Suppressor macrophage treated with lipopolysaccharide for 4 hours (primary cell): ENCODE measurements around the gene MCFD2.
"Not testable (repeated sequence)": the region's sequence is repeated elsewhere in the genome, so short reads cannot be mapped to it uniquely, and the experiment has no call there.

Experiments
- DNase-seq: peaks from one replicate; pipeline ENCODE4 v3.0.0-alpha.2; 2020

MCFD2 gene

GRCh38 chr2:46900381-46900780 is 15.2 kb downstream of the MCFD2 start:
- no peak for DNase-seq

DNA sequence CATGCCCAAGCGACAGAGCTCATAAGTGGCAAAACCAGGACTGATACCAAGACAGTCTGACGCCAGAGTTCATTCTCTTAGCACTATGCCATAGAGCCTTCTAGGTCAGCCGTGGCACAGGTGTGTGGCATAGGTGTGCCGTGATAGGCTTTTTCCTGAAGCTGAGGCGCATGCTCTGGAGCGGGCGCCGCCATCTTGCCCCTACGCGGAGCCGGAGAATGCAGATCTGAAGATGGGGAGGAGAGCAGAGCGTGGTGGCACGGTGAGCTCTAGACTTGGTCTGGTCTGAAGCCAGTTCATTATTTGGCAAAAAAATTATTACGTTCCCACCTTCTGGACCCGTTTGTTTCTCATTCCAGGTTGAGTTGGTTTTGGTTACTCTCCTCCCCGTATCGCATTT is 16.6 kb downstream of the MCFD2 start:
- DNase-seq = no peak

DNA sequence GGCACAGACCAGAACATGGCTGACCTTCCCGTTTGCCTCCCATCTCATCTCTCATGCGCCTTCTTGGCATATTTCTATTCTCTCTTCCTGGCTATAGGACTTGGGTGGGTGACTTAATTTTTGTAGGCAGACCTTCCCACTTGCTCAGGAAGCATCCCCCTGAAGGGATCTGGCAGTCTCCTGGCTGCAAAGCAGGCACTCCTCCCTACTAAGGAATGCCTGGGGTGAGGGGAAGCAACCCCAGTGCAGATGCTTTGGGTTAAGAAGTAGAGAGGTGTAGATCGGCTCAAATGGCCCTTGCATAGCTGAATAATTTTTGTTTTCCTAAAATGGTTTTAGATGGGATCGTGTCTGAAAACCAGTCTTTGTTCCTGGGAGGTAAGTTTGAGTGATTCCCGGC is 17.6 kb downstream of the MCFD2 start:
- DNase-seq = no peak

GRCh38 chr2:46893269-46893939 is 22.2 kb downstream of the MCFD2 start:
- no peak for DNase-seq

DNA sequence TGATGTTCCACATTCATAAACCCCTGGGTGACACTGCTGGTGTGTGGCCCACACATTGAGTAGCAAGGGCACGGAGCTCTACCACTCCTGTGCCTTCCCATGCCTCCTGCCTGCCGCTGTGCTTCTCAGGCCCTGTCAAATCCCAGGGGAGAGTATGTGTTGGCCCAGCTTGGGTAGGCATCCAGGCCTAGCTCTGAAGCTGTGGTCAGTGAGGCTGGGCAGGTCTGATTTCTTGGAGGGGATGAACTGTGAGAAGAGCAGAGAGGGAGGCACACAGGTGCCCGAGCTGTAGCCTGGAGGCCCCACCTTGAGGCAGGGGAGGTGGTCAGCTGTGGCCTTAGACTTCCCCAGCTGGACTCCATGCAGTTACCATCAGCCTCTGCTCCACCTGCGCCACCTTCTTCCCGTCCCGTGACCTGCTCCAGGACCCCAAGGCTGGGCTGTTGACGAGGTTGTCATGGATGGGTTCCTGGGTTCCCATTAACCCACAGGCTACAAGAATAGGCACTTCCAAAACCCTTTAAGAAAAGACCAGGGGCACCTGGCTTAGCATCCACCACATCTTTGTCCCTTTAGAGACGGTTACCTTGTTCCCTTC is 23.6 kb downstream of the MCFD2 start:
- DNase-seq = no peak

DNA sequence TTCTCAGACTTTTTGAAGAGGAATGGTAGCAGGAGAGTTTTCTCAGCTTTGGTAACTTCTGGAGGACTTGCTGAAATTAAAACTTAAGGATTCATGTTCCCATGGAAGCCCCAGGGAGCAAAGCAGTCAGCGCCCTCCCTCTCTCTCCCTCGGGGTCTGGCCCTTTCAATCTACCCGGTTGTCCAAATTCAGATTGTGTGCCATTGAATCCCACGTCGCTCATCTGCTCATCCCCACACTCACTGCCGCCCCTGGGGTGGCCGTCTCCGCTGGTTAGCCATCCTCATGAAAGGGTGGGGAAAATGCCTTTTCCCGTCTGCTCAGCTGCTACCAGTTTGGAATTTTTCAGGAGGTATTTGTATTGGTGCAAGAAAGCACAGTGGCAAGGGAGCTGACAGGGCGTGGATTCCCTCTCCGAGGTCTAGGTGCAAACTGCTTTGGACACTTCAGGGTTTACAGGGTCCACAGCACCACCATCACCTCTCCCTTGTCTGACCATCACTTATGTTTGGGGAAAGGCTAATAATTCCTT is 27.1 kb downstream of the MCFD2 start:
- DNase-seq = no peak

DNA sequence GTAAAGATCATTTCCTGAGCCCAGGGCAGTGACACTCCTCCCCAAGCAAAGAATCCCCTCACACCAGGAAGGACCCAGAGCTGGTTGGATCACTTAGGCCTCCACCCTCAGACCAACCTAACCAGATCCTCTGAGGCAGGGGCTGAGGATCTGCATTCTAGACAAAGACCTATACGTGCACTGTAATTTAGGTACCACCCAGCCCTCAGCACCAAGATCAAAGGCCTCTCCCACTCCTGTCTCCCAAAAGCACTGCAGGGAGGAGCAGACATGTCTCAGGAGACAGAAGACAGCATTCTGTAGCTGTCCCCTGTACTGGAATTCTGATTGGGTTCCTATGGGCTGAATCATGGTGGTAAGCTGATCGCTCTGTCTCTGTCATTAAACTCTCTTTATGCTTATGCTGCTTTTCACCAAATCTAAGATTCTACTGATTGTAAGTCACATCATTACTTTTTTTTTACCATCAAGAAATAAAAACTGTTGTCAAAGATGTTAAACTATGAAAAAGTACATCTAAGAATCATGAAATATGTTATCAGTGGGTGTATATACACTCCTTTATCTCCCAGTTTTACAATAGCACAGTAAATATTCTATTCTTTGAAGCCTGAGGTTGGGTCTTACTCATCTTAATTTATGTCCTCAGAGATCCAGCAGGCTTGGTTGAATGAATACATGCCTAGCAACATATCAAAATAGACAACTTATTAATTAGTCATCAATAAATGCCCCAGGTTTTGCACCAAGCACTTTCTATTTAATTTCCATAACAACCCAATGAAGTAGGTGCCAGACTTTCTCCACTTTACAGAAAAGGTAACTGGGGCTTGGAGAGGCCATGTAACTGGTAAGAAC is 28.3 kb downstream of the MCFD2 start:
- no peak for DNase-seq

DNA sequence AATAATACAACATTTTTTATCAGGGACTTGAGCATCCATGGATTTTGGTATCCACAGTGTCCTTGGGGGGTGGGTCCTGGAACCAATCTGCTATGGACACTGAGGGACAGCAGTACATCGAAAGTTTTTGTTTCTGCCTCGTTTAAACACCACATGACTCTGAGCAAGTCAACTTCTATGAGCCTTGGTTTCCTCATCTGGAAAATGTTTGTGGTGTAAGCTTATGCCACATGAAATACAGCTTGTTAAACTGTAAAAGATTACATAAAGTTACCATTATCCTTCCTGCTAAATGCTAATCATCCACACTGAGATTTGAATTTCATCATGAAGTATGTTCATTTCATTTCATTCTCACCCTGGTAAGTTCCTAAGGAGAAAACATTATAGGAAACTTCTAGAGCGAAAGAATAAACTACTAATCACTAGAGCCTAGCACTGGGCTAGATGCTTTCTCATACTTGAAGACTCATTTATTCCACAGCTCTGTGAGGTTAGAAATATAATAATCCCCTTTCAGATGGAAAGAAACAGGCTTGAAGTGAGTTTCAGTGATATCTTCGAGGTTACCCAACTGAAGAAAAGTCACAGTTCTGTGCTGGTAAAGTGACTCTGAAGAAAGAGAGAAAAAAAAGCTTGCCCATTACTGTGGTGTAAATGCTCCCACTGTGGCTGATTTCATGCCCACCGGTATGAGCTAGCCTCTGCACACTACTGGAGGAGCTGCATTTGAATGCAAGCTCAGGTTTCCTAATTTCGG is 29.2 kb downstream of the MCFD2 start:
- no peak for DNase-seq

DNA sequence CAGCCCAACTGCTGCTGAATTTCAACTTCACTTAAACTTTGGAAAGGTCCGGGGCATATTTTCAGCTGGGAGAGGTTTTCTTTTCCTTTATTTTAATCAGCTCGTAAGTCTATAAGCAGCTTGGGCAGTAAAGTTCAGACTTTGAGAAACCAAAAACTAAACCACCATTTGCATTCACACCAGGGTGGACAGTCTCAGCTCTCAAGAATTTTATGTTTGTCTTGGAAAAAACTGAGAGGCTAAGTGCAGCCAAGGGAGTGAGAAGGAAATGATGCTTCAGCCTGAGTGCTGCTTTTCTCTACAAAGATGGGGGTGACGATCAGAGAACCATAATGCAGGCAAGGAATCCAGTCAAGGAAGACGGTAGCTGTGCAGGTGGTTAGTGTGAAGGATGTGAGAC is 30.2 kb downstream of the MCFD2 start:
- no peak for DNase-seq

- no peak for DNase-seq
Observed at GRCh38 chr2:46879511-46879910, 36.1 kb downstream of the MCFD2 start.

GRCh38 chr2:46878886-46879285 is 36.7 kb downstream of the MCFD2 start:
- DNase-seq = no peak

GRCh38 chr2:46878240-46878877 is 37.2 kb downstream of the MCFD2 start:
- DNase-seq = no peak

- DNase-seq = no peak
Observed at GRCh38 chr2:46877619-46878113, 37.9 kb downstream of the MCFD2 start.

GRCh38 chr2:46876741-46877384 is 38.7 kb downstream of the MCFD2 start:
- peak; percentile 52 for DNase-seq

- not testable (repeated sequence) for DNase-seq
Observed at GRCh38 chr2:46875962-46876689, 39.5 kb downstream of the MCFD2 start.

DNA sequence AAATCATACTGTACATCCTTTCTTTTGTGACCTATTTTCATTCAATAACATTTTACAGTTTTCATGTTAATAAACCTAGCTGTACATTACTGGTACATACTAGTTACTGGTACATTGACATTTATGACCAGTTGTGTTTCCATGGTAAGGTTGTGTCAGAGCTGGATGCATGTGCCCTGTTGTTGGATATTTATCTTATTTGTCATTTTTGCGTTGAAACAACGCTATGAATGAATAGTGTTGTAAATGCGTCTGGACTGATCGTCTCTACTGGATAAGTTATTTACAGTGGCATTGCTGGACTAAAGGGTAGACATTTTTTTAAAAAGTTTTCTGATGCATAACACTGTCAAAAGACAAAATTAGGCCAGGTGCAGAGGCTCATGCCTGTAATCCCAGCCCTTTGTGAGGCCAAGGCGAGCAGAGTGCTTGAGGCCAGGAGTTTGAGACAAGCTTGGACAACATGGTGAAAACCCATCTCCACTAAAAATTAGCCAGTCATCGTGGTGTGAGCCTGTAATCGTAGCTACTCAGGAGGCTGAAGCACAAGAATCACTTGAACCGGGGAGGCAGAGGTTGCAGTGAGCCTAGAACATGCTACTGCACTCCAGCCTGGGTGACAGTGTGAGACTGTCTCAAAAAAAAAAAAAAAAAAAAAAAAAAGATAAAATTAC is 40.2 kb downstream of the MCFD2 start:
- DNase-seq = no peak

DNA sequence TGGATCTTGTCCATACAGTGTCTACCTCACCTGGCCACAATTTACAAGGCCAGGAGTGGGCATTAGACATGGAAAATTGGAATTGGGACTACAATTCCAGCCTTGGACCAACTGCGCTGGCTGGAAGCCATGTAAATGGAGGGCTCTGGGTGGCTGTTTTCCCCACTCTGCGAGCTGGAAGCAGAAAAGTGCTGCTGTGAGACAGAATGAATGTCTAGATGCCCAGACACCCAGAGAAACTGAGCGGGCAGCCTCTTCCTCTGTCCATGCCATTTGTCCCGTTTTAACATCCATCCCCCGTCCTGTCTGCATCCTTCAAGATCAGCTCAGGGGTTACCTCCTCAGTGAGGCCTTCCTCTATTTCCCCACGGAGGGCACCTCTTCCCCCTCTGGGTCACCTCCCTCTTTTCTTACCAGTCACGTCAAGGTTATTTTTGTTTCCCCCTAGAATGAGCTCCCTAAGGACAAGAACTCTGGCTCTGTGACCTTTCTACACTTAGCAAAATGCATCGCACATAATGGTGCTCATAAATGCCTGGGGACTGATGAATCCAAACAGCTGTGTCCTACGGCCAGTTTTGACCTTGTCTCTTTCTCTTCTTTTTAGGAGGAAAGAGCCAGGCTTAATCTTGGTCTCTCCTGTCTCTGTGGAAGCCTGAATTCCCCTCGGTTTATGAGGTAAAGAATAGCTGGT is 41.2 kb downstream of the MCFD2 start:
- no peak for DNase-seq

GRCh38 chr2:46873604-46874068 is 42.0 kb downstream of the MCFD2 start:
- peak; percentile 87 for DNase-seq

DNA sequence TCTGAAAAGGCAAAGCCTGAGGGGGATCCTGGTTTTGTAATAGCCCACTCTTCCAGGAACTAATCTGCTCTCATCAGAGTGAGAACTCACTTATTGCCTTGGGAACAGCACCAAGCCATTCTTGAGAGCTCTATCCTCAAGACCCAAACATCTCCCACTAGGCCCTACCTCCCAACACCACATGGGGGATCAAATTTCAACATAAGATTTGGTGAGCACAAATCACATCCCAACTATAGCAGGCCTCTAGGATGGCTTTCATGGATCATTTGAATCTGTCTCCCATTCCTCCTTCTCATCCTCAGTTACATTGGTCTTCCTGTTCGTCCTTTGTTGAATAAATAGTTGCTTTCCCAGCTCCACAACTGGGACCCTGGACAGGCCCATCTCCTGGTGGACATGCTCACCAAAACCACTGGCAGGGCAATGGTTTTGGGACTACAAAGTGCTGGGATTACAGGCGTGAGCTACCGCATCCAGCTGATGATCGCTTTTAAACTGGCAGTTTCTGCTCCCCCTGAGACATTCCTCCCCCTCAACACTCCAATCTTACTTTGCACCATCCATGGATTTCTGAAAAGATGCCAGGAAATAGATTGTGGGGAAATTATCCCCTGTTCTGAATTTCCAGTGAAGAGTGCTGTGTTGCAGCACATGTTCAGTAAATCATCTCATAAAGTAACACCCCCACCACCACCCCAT is 42.6 kb downstream of the MCFD2 start:
- no peak for DNase-seq
